HEK293 (cell line): ENCODE measurements around the gene NCOR1.

Experiments
- CTCF ChIA-PET: fragments of 350-600 bp; formaldehyde crosslinking; extraction: SDS; loops from one replicate; lab custom pipeline; 2021; ENCODE audit warnings: antibody characterized with exemption; lab: Yijun Ruan, JAX
- POLR2A ChIA-PET: fragments of 300-600 bp; formaldehyde crosslinking; extraction: SDS; loops from one replicate; lab custom pipeline; 2020; ENCODE audit warnings: antibody characterized with exemption, inconsistent platforms; lab: Yijun Ruan, JAX
- H3K27ac ChIP-seq: fragments of 200-500 bp; sonication (Bioruptor generic); 2 replicates; pipeline ENCODE4 v1.5.1; 2014; ENCODE audit warnings: low read depth, low read length, control low read depth, inconsistent platforms; ENCODE audit errors: extremely low read depth
- H3K36me3 ChIP-seq, 2 experiments: fragments of 200-500 bp in 1 of 2; sonication (Bioruptor generic) in 1 of 2; 1 replicate in 1 of 2; 2 replicates in 1 of 2; pipeline ENCODE4 v1.5.1; 2014 to 2017; ENCODE audit warnings: inconsistent platforms in 2 of 2, low read length in 2 of 2; ENCODE audit not compliant: control insufficient read depth in 2 of 2, insufficient read depth in 1 of 2
- H3K4me1 ChIP-seq: fragments of 200-500 bp; sonication (Bioruptor generic); 2 replicates; pipeline ENCODE4 v1.5.1; 2014; ENCODE audit warnings: mild to moderate bottlenecking, low read length, inconsistent platforms; ENCODE audit not compliant: control insufficient read depth, insufficient read depth
- H3K4me3 ChIP-seq: 2 replicates; pipeline ENCODE4 v1.5.1; 2011; ENCODE audit warnings: low read depth, mild to moderate bottlenecking, control low read depth, low read length, moderate library complexity
- H3K9me3 ChIP-seq: fragments of 200-500 bp; sonication (Bioruptor generic); 2 replicates; pipeline ENCODE4 v1.5.1; 2014; ENCODE audit warnings: low read depth, low read length, inconsistent platforms; ENCODE audit not compliant: control insufficient read depth, insufficient read depth
- KLF8 ChIP-seq: fragments of 450-650 bp; formaldehyde crosslinking; IDR thresholded peaks from 2 replicates; pipeline ENCODE4 v1.5.1; 2016; ENCODE audit warnings: missing biosample characterization, missing genetic modification characterization
- SP2 ChIP-seq: fragments of 450-650 bp; formaldehyde crosslinking; IDR thresholded peaks from 2 replicates; pipeline ENCODE4 v1.5.1; 2016; ENCODE audit warnings: missing biosample characterization, missing genetic modification characterization
- ZBTB11 ChIP-seq: fragments of 450-650 bp; formaldehyde crosslinking; conservative IDR thresholded peaks from 2 replicates; pipeline ENCODE4 v1.5.1; 2016; ENCODE audit warnings: low read depth, missing biosample characterization, missing genetic modification characterization
- ZBTB48 ChIP-seq: fragments of 450-650 bp; formaldehyde crosslinking; IDR thresholded peaks from 2 replicates; pipeline ENCODE4 v1.5.1; 2016; ENCODE audit warnings: missing biosample characterization, missing genetic modification characterization
- ZBTB49 ChIP-seq: fragments of 450-650 bp; formaldehyde crosslinking; IDR thresholded peaks from 2 replicates; pipeline ENCODE4 v1.5.1; 2016; ENCODE audit warnings: missing biosample characterization, missing genetic modification characterization, low read depth
- ZNF121 ChIP-seq: fragments of 450-650 bp; formaldehyde crosslinking; IDR thresholded peaks from 2 replicates; pipeline ENCODE4 v1.5.1; 2016; ENCODE audit warnings: missing biosample characterization, missing genetic modification characterization
- ZNF138 ChIP-seq: fragments of 450-650 bp; formaldehyde crosslinking; IDR thresholded peaks from 2 replicates; pipeline ENCODE4 v1.5.1; 2016; ENCODE audit warnings: missing biosample characterization, missing genetic modification characterization, borderline replicate concordance
- ZNF140 ChIP-seq: fragments of 450-650 bp; formaldehyde crosslinking; IDR thresholded peaks from 2 replicates; pipeline ENCODE4 v1.5.1; 2016; ENCODE audit warnings: missing biosample characterization, missing genetic modification characterization
- ZNF184 ChIP-seq: fragments of 450-650 bp; IDR thresholded peaks from 2 replicates; pipeline ENCODE4 v1.5.1; 2018; ENCODE audit warnings: missing biosample characterization, mild to moderate bottlenecking, missing genetic modification characterization
- ZNF211 ChIP-seq: fragments of 450-650 bp; formaldehyde crosslinking; IDR thresholded peaks from 2 replicates; pipeline ENCODE4 v1.5.1; 2016; ENCODE audit warnings: low read depth, missing biosample characterization, missing genetic modification characterization
- ZNF221 ChIP-seq: fragments of 450-650 bp; formaldehyde crosslinking; IDR thresholded peaks from 2 replicates; pipeline ENCODE4 v1.5.1; 2017; ENCODE audit warnings: missing biosample characterization, missing genetic modification characterization, borderline replicate concordance
- ZNF302 ChIP-seq: fragments of 450-650 bp; formaldehyde crosslinking; IDR thresholded peaks from 2 replicates; pipeline ENCODE4 v1.5.1; 2016; ENCODE audit warnings: missing biosample characterization, missing genetic modification characterization, low read depth
- ZNF585B ChIP-seq: fragments of 450-650 bp; formaldehyde crosslinking; IDR thresholded peaks from 2 replicates; pipeline ENCODE4 v1.5.1; 2016; ENCODE audit warnings: missing biosample characterization, missing genetic modification characterization
- ZNF777 ChIP-seq: fragments of 450-650 bp; formaldehyde crosslinking; IDR thresholded peaks from 2 replicates; pipeline ENCODE4 v1.5.1; 2017; ENCODE audit warnings: missing biosample characterization, missing genetic modification characterization, borderline replicate concordance
- TF ChIP-seq, protein P1 (sequence below): sonication (generic); formaldehyde crosslinking; IDR thresholded peaks from 2 replicates; pipeline ENCODE4 v1.8.1; 2022; ENCODE audit warnings: mild to moderate bottlenecking, moderate library complexity, missing genetic modification reagents
- TF ChIP-seq, protein P2 (sequence below): fragments of 450-650 bp; formaldehyde crosslinking; IDR thresholded peaks from 2 replicates; pipeline ENCODE4 v1.5.1; 2016; ENCODE audit warnings: missing biosample characterization, missing genetic modification characterization

The NCOR1 gene

GRCh38 chr17:16251556-16251955 lies 36.2 kb upstream of the NCOR1 start (continued):
- no peak for TF ChIP-seq ZBTB11 (tag by site-specific recombination)
- TF ChIP-seq, protein P1, sequence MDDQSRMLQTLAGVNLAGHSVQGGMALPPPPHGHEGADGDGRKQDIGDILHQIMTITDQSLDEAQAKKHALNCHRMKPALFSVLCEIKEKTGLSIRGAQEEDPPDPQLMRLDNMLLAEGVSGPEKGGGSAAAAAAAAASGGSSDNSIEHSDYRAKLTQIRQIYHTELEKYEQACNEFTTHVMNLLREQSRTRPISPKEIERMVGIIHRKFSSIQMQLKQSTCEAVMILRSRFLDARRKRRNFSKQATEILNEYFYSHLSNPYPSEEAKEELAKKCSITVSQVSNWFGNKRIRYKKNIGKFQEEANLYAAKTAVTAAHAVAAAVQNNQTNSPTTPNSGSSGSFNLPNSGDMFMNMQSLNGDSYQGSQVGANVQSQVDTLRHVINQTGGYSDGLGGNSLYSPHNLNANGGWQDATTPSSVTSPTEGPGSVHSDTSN (CRISPR knock-in tag), result no peak
- no peak for TF ChIP-seq ZNF777
- no peak for TF ChIP-seq KLF8 (tag by site-specific recombination)
- no peak for TF ChIP-seq ZBTB48
- TF ChIP-seq ZNF184 (tag by site-specific recombination), result no peak
- TF ChIP-seq ZBTB49 (tag by site-specific recombination), result no peak
- TF ChIP-seq, protein P2, sequence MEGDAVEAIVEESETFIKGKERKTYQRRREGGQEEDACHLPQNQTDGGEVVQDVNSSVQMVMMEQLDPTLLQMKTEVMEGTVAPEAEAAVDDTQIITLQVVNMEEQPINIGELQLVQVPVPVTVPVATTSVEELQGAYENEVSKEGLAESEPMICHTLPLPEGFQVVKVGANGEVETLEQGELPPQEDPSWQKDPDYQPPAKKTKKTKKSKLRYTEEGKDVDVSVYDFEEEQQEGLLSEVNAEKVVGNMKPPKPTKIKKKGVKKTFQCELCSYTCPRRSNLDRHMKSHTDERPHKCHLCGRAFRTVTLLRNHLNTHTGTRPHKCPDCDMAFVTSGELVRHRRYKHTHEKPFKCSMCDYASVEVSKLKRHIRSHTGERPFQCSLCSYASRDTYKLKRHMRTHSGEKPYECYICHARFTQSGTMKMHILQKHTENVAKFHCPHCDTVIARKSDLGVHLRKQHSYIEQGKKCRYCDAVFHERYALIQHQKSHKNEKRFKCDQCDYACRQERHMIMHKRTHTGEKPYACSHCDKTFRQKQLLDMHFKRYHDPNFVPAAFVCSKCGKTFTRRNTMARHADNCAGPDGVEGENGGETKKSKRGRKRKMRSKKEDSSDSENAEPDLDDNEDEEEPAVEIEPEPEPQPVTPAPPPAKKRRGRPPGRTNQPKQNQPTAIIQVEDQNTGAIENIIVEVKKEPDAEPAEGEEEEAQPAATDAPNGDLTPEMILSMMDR (tag by site-specific recombination), result no peak
- no peak for TF ChIP-seq ZNF585B (tag by site-specific recombination)
- no peak for TF ChIP-seq ZNF302 (tag by site-specific recombination)
- no peak for TF ChIP-seq ZNF211 (tag by site-specific recombination)
- TF ChIP-seq ZNF138 (tag by site-specific recombination), result no peak
- TF ChIP-seq ZNF221 (tag by site-specific recombination), result no peak
- TF ChIP-seq SP2 (tag by site-specific recombination), result no peak
- TF ChIP-seq, all 188 proteins: peak for 0

DNA sequence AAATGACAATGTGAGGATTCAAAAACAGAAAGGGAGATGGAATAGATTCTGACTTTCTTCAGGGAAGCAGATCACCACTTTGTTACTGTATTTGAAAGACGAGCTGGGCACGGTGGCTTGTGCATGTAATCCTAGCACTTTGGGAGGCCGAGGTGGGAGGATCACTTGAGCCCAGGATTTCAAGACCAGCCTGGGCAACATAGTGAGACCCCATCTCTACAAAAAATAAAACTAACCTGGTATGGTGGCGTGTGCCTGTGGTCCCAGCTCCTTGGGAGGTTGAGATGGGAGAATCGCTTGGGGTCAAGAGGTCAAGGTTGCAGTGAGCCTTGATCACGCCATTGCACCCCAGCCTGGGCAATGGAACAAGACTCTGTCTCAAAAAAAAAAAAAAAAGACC lies 35.7 kb upstream of the NCOR1 start:
- ChIA-PET POLR2A (interaction anchor here (1.5 kb wide), 1 partner anchor 10 kb away, joined by 5 read pairs; no protein-coding TSS in a partner anchor), CTCF (interaction anchor here (0.6 to 1.0 kb wide), 4 partner anchors 10 to 71 kb away, joined by 3 to 4 read pairs (median 3); no protein-coding TSS in a partner anchor)
- TF ChIP-seq ZNF140 (tag by site-specific recombination), result no peak
- peak; percentile 97 for TF ChIP-seq ZNF121
- Histone ChIP-seq H3K9me3 (no peaks in the 10 kb centered on the region), H3K36me3 (peaks cover 0 to 3% of the 10 kb centered on the region in 2 experiments; a peak in 2 of 3 replicates), H3K4me1 (peaks cover 2% of the 10 kb centered on the region; the same call in 1 of the 2 replicates), H3K4me3 (no peak overlapping the region), H3K27ac (no peak overlapping the region)
